H1 (cell line): Measurements from ENCODE around the gene COL20A1. TPM values are rescaled to one million over a fixed set of nuclear protein-coding genes. Genes with fewer than 3 reads are reported as not detected.

Experiments used
- CTCF ChIA-PET: fragments of 300-600 bp; sonication (Branson Sonifier 250); formaldehyde crosslinking; loops from one replicate; lab custom pipeline; 2021; ENCODE audit not compliant: partially characterized antibody; lab: Charles Lee
- POLR2A ChIA-PET: fragments of 300-600 bp; sonication (Branson Sonifier 250); formaldehyde crosslinking; loops from one replicate; lab custom pipeline; 2021; ENCODE audit warnings: inconsistent platforms; ENCODE audit not compliant: partially characterized antibody; lab: Charles Lee
- DNase-seq, 2 experiments: peaks; one replicate each; pipeline versions ENCODE4 v3.0.0 to v3.0.0-alpha.2; 2010 to 2022; ENCODE audit warnings: low spot score in 2 of 2, low read depth in 1 of 2, mixed read lengths in 1 of 2
- FAIRE-seq: peaks from 2 replicates; lab custom pipeline; 2011; peaks lifted over from hg19 to GRCh38; lab: Jason Lieb, UNC
- H2AFZ ChIP-seq: 2 replicates; pipeline ENCODE4 v1.8.1; 2012; ENCODE audit warnings: low read length, inconsistent platforms
- H2AK5ac ChIP-seq: 2 replicates; pipeline ENCODE4 v1.6.1; 2013; ENCODE audit warnings: low read depth, low read length
- H2BK120ac ChIP-seq: replicated peaks from 2 replicates; pipeline ENCODE3; 2013; ENCODE audit warnings: low read depth, low read length, inconsistent platforms
- H2BK12ac ChIP-seq: 2 replicates; pipeline ENCODE4 v1.6.1; 2013; ENCODE audit warnings: low read depth, low read length
- H2BK15ac ChIP-seq: 2 replicates; pipeline ENCODE4 v1.6.1; 2013; ENCODE audit warnings: low read length
- H2BK20ac ChIP-seq: 2 replicates; pipeline ENCODE4 v1.6.1; 2013; ENCODE audit warnings: low read length
- H2BK5ac ChIP-seq: 2 replicates; pipeline ENCODE4 v1.6.1; 2013; ENCODE audit warnings: low read depth, low read length
- H3K14ac ChIP-seq: 2 replicates; pipeline ENCODE4 v1.6.1; 2013; ENCODE audit warnings: inconsistent platforms; ENCODE audit not compliant: insufficient read length
- H3K18ac ChIP-seq: 2 replicates; pipeline ENCODE4 v1.6.1; 2013; ENCODE audit warnings: low read length; ENCODE audit errors: extremely low read depth
- H3K23ac ChIP-seq: 2 replicates; pipeline ENCODE4 v1.6.1; 2013; ENCODE audit warnings: inconsistent platforms; ENCODE audit not compliant: insufficient read length
- H3K23me2 ChIP-seq: 2 replicates; pipeline ENCODE4 v1.6.1; 2013; ENCODE audit warnings: low read depth, low read length
- H3K27ac ChIP-seq: 2 replicates; pipeline ENCODE4 v1.6.1; 2011; ENCODE audit warnings: low read depth, low read length, inconsistent platforms
- H3K27me3 ChIP-seq, 4 experiments: replicated peaks in 1 of 4; 1 replicate in 1 of 4; 2 replicates in 3 of 4; pipeline versions ENCODE4 v1.6.1 to v1.8.1; 2011 to 2013; ENCODE audit warnings: low read length in 3 of 4, mild to moderate bottlenecking in 3 of 4, inconsistent platforms in 2 of 4, mixed read lengths in 2 of 4, moderate library complexity in 1 of 4; ENCODE audit not compliant: control insufficient read depth in 3 of 4, insufficient read depth in 3 of 4; ENCODE audit errors: extremely low read depth in 1 of 4
- H3K36me3 ChIP-seq, 4 experiments: 2 replicates each; pipeline versions ENCODE4 v1.6.1 to v1.8.1; 2011 to 2013; ENCODE audit warnings: mild to moderate bottlenecking in 4 of 4, low read length in 3 of 4, moderate library complexity in 2 of 4, control low read depth in 1 of 4, inconsistent platforms in 1 of 4; ENCODE audit not compliant: insufficient read depth in 4 of 4, control insufficient read depth in 2 of 4
- H3K4ac ChIP-seq: replicated peaks from 2 replicates; pipeline ENCODE3; 2013; ENCODE audit warnings: low read length, low read depth, mixed read lengths, inconsistent platforms; ENCODE audit not compliant: insufficient read length
- H3K4me1 ChIP-seq, 4 experiments: replicated peaks in 1 of 4; 1 replicate in 1 of 4; 2 replicates in 3 of 4; pipeline versions ENCODE4 v1.6.1 to v1.8.1; 2011 to 2013; ENCODE audit warnings: low read length in 3 of 4, inconsistent platforms in 2 of 4, mixed read lengths in 1 of 4; ENCODE audit not compliant: insufficient read depth in 4 of 4, control insufficient read depth in 3 of 4
- H3K4me2 ChIP-seq, 2 experiments: 2 replicates each; pipeline versions ENCODE4 v1.6.1 to v1.8.1; 2011 to 2013; ENCODE audit warnings: low read depth in 2 of 2, low read length in 2 of 2, control low read depth in 1 of 2, inconsistent platforms in 1 of 2, mild to moderate bottlenecking in 1 of 2; ENCODE audit not compliant: insufficient read depth in 1 of 2
- H3K4me3 ChIP-seq, 4 experiments: fragments of 200-600, 300-600 bp in 1 of 4; sonication (generic), shearing (Covaris generic), sonication (Bioruptor Twin) in 1 of 4; 2 replicates each; pipeline versions ENCODE4 v1.5.1 to v1.8.1; 2011 to 2016; ENCODE audit warnings: low read length in 4 of 4, low read depth in 3 of 4, control low read depth in 2 of 4, inconsistent platforms in 2 of 4, mild to moderate bottlenecking in 2 of 4, mixed read lengths in 1 of 4, moderate library complexity in 1 of 4; ENCODE audit not compliant: insufficient read depth in 2 of 4; ENCODE audit errors: extremely low read depth in 1 of 4
- H3K56ac ChIP-seq: replicated peaks from 2 replicates; pipeline ENCODE3; 2013; ENCODE audit warnings: low read depth, mild to moderate bottlenecking, mixed read lengths, low read length, inconsistent platforms; ENCODE audit not compliant: insufficient read length
- H3K79me1 ChIP-seq: 2 replicates; pipeline ENCODE4 v1.6.1; 2013; ENCODE audit warnings: low read depth, low read length, control low read depth
- H3K79me2 ChIP-seq, 2 experiments: 2 replicates each; pipeline versions ENCODE4 v1.6.1 to v1.8.1; 2012 to 2013; ENCODE audit warnings: low read length in 2 of 2, mild to moderate bottlenecking in 2 of 2, inconsistent platforms in 1 of 2; ENCODE audit not compliant: insufficient read depth in 2 of 2, control insufficient read depth in 1 of 2
- H3K9ac ChIP-seq, 4 experiments: replicated peaks in 1 of 4; 1 replicate in 1 of 4; 2 replicates in 3 of 4; pipeline versions ENCODE4 v1.6.1 to v1.8.1; 2011 to 2013; ENCODE audit warnings: low read depth in 3 of 4, low read length in 3 of 4, control low read depth in 2 of 4, mild to moderate bottlenecking in 2 of 4, moderate library complexity in 2 of 4, inconsistent platforms in 1 of 4; ENCODE audit errors: extremely low read depth in 1 of 4
- H3K9me3 ChIP-seq, 2 experiments: 2 replicates each; pipeline versions ENCODE4 v1.6.1 to v1.8.1; 2012 to 2013; ENCODE audit warnings: mild to moderate bottlenecking in 2 of 2, moderate library complexity in 2 of 2, control low read depth in 1 of 2, inconsistent platforms in 1 of 2, low read depth in 1 of 2, low read length in 1 of 2, mixed read lengths in 1 of 2; ENCODE audit not compliant: insufficient read depth in 2 of 2
- H4K20me1 ChIP-seq, 2 experiments: replicated peaks in 1 of 2; 2 replicates each; pipeline versions ENCODE3 to v1.8.1; 2011 to 2013; ENCODE audit warnings: inconsistent platforms in 2 of 2, low read length in 2 of 2, mild to moderate bottlenecking in 1 of 2; ENCODE audit not compliant: insufficient read depth in 2 of 2, control insufficient read depth in 1 of 2
- H4K5ac ChIP-seq: 2 replicates; pipeline ENCODE4 v1.6.1; 2013; ENCODE audit warnings: low read length, low read depth, mixed read lengths, inconsistent platforms; ENCODE audit not compliant: insufficient read length
- H4K8ac ChIP-seq: 2 replicates; pipeline ENCODE4 v1.8.0; 2013; ENCODE audit warnings: mild to moderate bottlenecking, moderate library complexity, low read length, inconsistent platforms; ENCODE audit not compliant: insufficient read depth; ENCODE audit errors: extremely low read depth
- H4K91ac ChIP-seq: replicated peaks from 2 replicates; pipeline ENCODE3; 2013; ENCODE audit warnings: low read length, mixed read lengths, inconsistent platforms; ENCODE audit not compliant: insufficient read length
- ATF2 ChIP-seq: IDR thresholded peaks from 2 replicates; pipeline ENCODE4 v1.6.1; 2012; ENCODE audit warnings: low read length, inconsistent platforms
- CEBPB ChIP-seq: IDR thresholded peaks from 2 replicates; pipeline ENCODE4 v1.6.1; 2012; ENCODE audit warnings: low read depth, low read length
- E2F6 ChIP-seq: IDR thresholded peaks from 2 replicates; pipeline ENCODE4 v1.6.1; 2012; ENCODE audit warnings: inconsistent platforms
- KDM1A ChIP-seq: fragments of 200-600, 300-600 bp; sonication (generic); IDR thresholded peaks from 2 replicates; pipeline ENCODE4 v1.7.1; 2016; ENCODE audit warnings: mild to moderate bottlenecking, low read length, borderline replicate concordance
- NANOG ChIP-seq: IDR thresholded peaks from 2 replicates; pipeline ENCODE4 v1.6.1; 2011; ENCODE audit warnings: low read length, low read depth, mild to moderate bottlenecking, inconsistent platforms; ENCODE audit not compliant: insufficient read depth, poor library complexity, severe bottlenecking
- RAD21 ChIP-seq, 2 experiments: IDR thresholded peaks in 1 of 2; conservative IDR thresholded peaks in 1 of 2; 2 replicates each; pipeline ENCODE4 v1.6.1; 2011; ENCODE audit warnings: low read depth in 2 of 2, low read length in 2 of 2, improper control_type of control experiment in 1 of 2, inconsistent platforms in 1 of 2, mild to moderate bottlenecking in 1 of 2, moderate library complexity in 1 of 2
- SRF ChIP-seq: IDR thresholded peaks from 2 replicates; pipeline ENCODE4 v1.6.1; 2011; ENCODE audit warnings: mild to moderate bottlenecking, low read depth, low read length, moderate library complexity
- SUZ12 ChIP-seq: fragments of 200-600 bp; sonication (generic); IDR thresholded peaks from 2 replicates; pipeline ENCODE4 v1.6.1; 2012; ENCODE audit warnings: mild to moderate bottlenecking, inconsistent platforms, low read length, moderate library complexity, mixed read lengths
- USF2 ChIP-seq: IDR thresholded peaks from 2 replicates; pipeline ENCODE4 v1.6.1; 2011; ENCODE audit warnings: low read length, improper control_type of control experiment
- WGBS, 2 experiments: shearing (Covaris generic) in 1 of 2; methylation state at CpG; one replicate each; pipeline versions ENCODE4 v1.1.6 to v1.1.7; 2013 to 2015; ENCODE audit warnings: low lambda C conversion rate in 2 of 2, mixed read lengths in 2 of 2, inconsistent platforms in 1 of 2, low coverage in 1 of 2, missing lambda C conversion rate in 1 of 2; ENCODE audit not compliant: insufficient replicate concordance in 2 of 2, insufficient coverage in 1 of 2, insufficient read length in 1 of 2; ENCODE audit errors: extremely low coverage in 1 of 2, missing lambda C conversion rate in 1 of 2; 5-methylcytosine and 5-hydroxymethylcytosine counted together
- polyA plus RNA-seq, 7 experiments: library from polyadenylated mRNA; depleted of rRNA in 3 of 7; stranded (reverse) in 5 of 7; unstranded in 2 of 7; fragments of >200 nt in 5 of 7; fragments of 200-250 nt in 2 of 7; gene quantifications; 1 replicate in 5 of 7; 2 replicates in 1 of 7; 4 replicates in 1 of 7; pipeline versions ENCODE4 v1.2.1 to v1.2.3, GENCODE V29; 2011 to 2013; ENCODE audit warnings: missing spikeins in 2 of 7, mixed read lengths in 2 of 7
- total RNA-seq: library from RNA; stranded (reverse); fragmentation: NEBNext Ultra II Directional; extraction: Animal tissue kit (Norgen Biotek cat#: 25700); gene quantifications from 2 replicates; pipeline ENCODE4 v1.2.1, GENCODE V29; 2021

COL20A1 gene
- total and polyA plus RNA-seq, 2 of the 8 experiments (the other 6 are each of a cell fraction or from before 2014, with no cell fraction given): 0.19 to 0.21 TPM

- Histone ChIP-seq H3K9me3 (no peaks in the 10 kb centered on the region), H3K4me3 (no peak overlapping the region), H4K91ac (no peak overlapping the region), H4K5ac (no peak overlapping the region), H3K9ac (no peak overlapping the region), H3K4me2 (no peak overlapping the region), H3K79me2 (no peaks in the 10 kb centered on the region), H3K4me1 (no peaks in the 10 kb centered on the region), H3K36me3 (peaks cover 0 to 41% (median 14%) of the 10 kb centered on the region in 4 experiments; a peak in 7 of 8 replicates), H3K27me3 (no peaks in the 10 kb centered on the region), H2BK120ac (no peak overlapping the region), H2AK5ac (no peak overlapping the region), H3K18ac (no peak overlapping the region), H3K27ac (no peak overlapping the region), H2BK5ac (no peak overlapping the region), H2BK15ac (no peak overlapping the region), H4K20me1 (peaks cover 3 to 15% of the 10 kb centered on the region in 2 experiments), H3K23ac (no peak overlapping the region), H3K23me2 (no peaks in the 10 kb centered on the region), H3K56ac (no peak overlapping the region), H2AFZ (no peak overlapping the region), H3K79me1 (0 out of 2 replicates have a peak, but pooled peaks cover 2% of the 10 kb centered on the region), H2BK12ac (no peak overlapping the region), H3K4ac (no peak overlapping the region), H3K14ac (no peak overlapping the region), H2BK20ac (no peak overlapping the region), H4K8ac (no peak overlapping the region)
- FAIRE-seq (no peak), DNase-seq (no peak)
- POLR2A ChIA-PET: interaction anchor here (0.9 to 1.6 kb wide), 3 partner anchors 9 to 64 kb away, joined by 3 to 4 read pairs (median 3); no protein-coding TSS in a partner anchor
- whole genome bisulfite sequencing, 2 experiments: 83% methylated on average over 7 of the region's 13 CpGs; no CpG with 5 or more reads in 1 of the 2 experiments
- CTCF ChIA-PET: interaction anchor here (1.0 to 9.6 kb wide), 5 partner anchors 43 to 69 kb away, joined by 3 to 82 read pairs (median 3); partner anchors contain the start of gene YTHDF1
- TF ChIP-seq KDM1A (no peak), SRF (no peak), CEBPB (no peak), USF2 (no peak), NANOG (no peak), RAD21 (IDR thresholded peaks at IDR 0.05 in 1 of 2, conservative IDR thresholded peaks at IDR 0.05 in 1 of 2; ENCODE audit: low read depth in 2 of 2, low read length in 2 of 2) (no peak), E2F6 (no peak), SUZ12 (no peak), ATF2 (no peak)
Observed at GRCh38 chr20:63284981-63285524, 7.9 kb upstream of the COL20A1 start.
